ENCODE measurements around the gene GABRD.

DNA sequence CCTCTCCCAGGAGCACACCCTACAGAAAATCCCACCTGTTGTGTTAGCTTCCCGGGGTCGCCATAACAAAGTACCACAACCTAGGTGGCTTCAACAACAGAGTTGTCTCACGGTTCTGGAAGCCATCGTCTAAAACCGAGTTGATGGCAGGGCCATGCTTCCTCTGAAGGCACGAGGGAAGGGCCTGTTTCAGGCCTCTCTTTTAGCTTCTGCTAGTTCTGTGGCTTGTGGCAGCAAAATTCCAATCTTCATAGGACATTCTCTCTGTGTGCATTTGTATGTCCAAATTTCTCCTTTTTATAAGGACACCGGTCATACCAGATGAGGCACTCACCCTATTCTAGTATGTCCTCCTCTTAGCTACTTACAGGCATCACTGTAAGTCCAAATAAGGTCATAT is 18.7 kb upstream of the GABRD start:
- TF ChIP-seq, protein P1, sequence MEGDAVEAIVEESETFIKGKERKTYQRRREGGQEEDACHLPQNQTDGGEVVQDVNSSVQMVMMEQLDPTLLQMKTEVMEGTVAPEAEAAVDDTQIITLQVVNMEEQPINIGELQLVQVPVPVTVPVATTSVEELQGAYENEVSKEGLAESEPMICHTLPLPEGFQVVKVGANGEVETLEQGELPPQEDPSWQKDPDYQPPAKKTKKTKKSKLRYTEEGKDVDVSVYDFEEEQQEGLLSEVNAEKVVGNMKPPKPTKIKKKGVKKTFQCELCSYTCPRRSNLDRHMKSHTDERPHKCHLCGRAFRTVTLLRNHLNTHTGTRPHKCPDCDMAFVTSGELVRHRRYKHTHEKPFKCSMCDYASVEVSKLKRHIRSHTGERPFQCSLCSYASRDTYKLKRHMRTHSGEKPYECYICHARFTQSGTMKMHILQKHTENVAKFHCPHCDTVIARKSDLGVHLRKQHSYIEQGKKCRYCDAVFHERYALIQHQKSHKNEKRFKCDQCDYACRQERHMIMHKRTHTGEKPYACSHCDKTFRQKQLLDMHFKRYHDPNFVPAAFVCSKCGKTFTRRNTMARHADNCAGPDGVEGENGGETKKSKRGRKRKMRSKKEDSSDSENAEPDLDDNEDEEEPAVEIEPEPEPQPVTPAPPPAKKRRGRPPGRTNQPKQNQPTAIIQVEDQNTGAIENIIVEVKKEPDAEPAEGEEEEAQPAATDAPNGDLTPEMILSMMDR (IDR thresholded peaks at IDR 0.05): no peak
- no peak for TF ChIP-seq POLR2A (IDR thresholded peaks at IDR 0.05)

Data from body of pancreas (tissue), 4 donors.